Endodermal cell (in vitro differentiated cells): ENCODE measurements around the gene TOMM40. TPM values are rescaled to one million over a fixed set of nuclear protein-coding genes. Genes with fewer than 3 reads are reported as not detected.

Source experiments
- DNase-seq: peaks from one replicate; pipeline ENCODE4 v3.0.0-alpha.2; 2017
- H3K27ac ChIP-seq: 2 replicates; pipeline ENCODE4 v1.5.1; 2013; ENCODE audit warnings: mild to moderate bottlenecking, low read depth, low read length, moderate library complexity
- H3K27me3 ChIP-seq: 2 replicates; pipeline ENCODE4 v1.6.1; 2013; ENCODE audit warnings: mild to moderate bottlenecking, low read length, moderate library complexity; ENCODE audit not compliant: insufficient read depth, control insufficient read depth, poor library complexity, severe bottlenecking
- H3K36me3 ChIP-seq: 2 replicates; pipeline ENCODE4 v1.7.0; 2013; ENCODE audit warnings: mild to moderate bottlenecking, low read length, moderate library complexity; ENCODE audit not compliant: control insufficient read depth, insufficient read depth
- H3K4me1 ChIP-seq: one replicate; pipeline ENCODE4 v1.7.0; 2013; ENCODE audit warnings: low read length; ENCODE audit not compliant: control insufficient read depth, insufficient read depth
- H3K4me3 ChIP-seq: 2 replicates; pipeline ENCODE4 v1.5.1; 2013; ENCODE audit warnings: mild to moderate bottlenecking, low read length, moderate library complexity
- H3K9ac ChIP-seq: 2 replicates; pipeline ENCODE4 v1.6.1; 2013; ENCODE audit warnings: mild to moderate bottlenecking, low read length, moderate library complexity; ENCODE audit not compliant: poor library complexity, severe bottlenecking; ENCODE audit errors: extremely low read depth
- H3K9me3 ChIP-seq: 2 replicates; pipeline ENCODE4 v1.6.1; 2013; ENCODE audit warnings: mild to moderate bottlenecking, low read length, moderate library complexity; ENCODE audit not compliant: control insufficient read depth
- H3K27ac Mint-ChIP-seq: 2 replicates; pipeline ENCODE4 v1.8.0; 2020; ENCODE audit warnings: mixed read lengths
- H3K27me3 Mint-ChIP-seq: 2 replicates; pipeline ENCODE4 v1.8.0; 2021; ENCODE audit warnings: mild to moderate bottlenecking, mixed read lengths; ENCODE audit not compliant: insufficient read depth
- H3K36me3 Mint-ChIP-seq: 2 replicates; pipeline ENCODE4 v1.8.0; 2020; ENCODE audit warnings: low read depth, mixed read lengths
- H3K4me1 Mint-ChIP-seq: 2 replicates; pipeline ENCODE4 v1.8.0; 2020; ENCODE audit warnings: mixed read lengths
- H3K4me3 Mint-ChIP-seq: 2 replicates; pipeline ENCODE4 v1.8.0; 2020; ENCODE audit warnings: mild to moderate bottlenecking, moderate library complexity, mixed read lengths
- H3K9me3 Mint-ChIP-seq: 2 replicates; pipeline ENCODE4 v1.8.0; 2020; ENCODE audit warnings: mild to moderate bottlenecking, mixed read lengths
- WGBS, 2 experiments: methylation state at CpG; one replicate each; pipeline versions ENCODE4 v1.1.5 to v1.1.7; 2013; ENCODE audit warnings: missing lambda C conversion rate in 2 of 2, mixed read lengths in 1 of 2; ENCODE audit not compliant: insufficient coverage in 1 of 2, insufficient read length in 1 of 2; 5-methylcytosine and 5-hydroxymethylcytosine counted together
- total RNA-seq, 2 donors: library from RNA; stranded (reverse); fragmentation: NEBNext Ultra II Directional in 1 of 2; extraction: Animal tissue kit (Norgen Biotek cat#: 25700) in 1 of 2; gene quantifications; 2 replicates in 1 of 2; 3 replicates in 1 of 2; pipeline ENCODE4 v1.2.1, GENCODE V29; 2021
- TF ChIP-seq, protein P1 (sequence below): fragments of 200-600 bp; sonication (generic); conservative IDR thresholded peaks from 2 replicates; pipeline ENCODE4 v1.5.0; 2021; ENCODE audit warnings: antibody characterized with exemption, mild to moderate bottlenecking

Gene TOMM40
- total RNA-seq, 2 donors from 2014 or later, result 88.1 to 93.8 TPM

- Mint-ChIP-seq H3K9me3 (no peaks in the 10 kb centered on the region), H3K27me3 (no peaks in the 10 kb centered on the region), H3K27ac (peak overlapping the region; percentile 96), H3K36me3 (peaks cover 65% of the 10 kb centered on the region), H3K4me1 (peaks cover 11% of the 10 kb centered on the region), H3K4me3 (peak overlapping the region; percentile 79)
- Histone ChIP-seq H3K27ac (peak overlapping the region; percentile 90), H3K9me3 (no peaks in the 10 kb centered on the region), H3K27me3 (no peaks in the 10 kb centered on the region), H3K9ac (peak overlapping the region; percentile 55), H3K4me3 (peak overlapping the region; percentile 85), H3K36me3 (peaks cover 65% of the 10 kb centered on the region), H3K4me1 (no peaks in the 10 kb centered on the region)
- WGBS, 2 experiments, result 0% methylated on average over 29 to 40 of the region's 40 CpGs
- peak; percentile 100 for DNase-seq
- TF ChIP-seq, protein P1, sequence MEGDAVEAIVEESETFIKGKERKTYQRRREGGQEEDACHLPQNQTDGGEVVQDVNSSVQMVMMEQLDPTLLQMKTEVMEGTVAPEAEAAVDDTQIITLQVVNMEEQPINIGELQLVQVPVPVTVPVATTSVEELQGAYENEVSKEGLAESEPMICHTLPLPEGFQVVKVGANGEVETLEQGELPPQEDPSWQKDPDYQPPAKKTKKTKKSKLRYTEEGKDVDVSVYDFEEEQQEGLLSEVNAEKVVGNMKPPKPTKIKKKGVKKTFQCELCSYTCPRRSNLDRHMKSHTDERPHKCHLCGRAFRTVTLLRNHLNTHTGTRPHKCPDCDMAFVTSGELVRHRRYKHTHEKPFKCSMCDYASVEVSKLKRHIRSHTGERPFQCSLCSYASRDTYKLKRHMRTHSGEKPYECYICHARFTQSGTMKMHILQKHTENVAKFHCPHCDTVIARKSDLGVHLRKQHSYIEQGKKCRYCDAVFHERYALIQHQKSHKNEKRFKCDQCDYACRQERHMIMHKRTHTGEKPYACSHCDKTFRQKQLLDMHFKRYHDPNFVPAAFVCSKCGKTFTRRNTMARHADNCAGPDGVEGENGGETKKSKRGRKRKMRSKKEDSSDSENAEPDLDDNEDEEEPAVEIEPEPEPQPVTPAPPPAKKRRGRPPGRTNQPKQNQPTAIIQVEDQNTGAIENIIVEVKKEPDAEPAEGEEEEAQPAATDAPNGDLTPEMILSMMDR, result no peak
These were observed 563 bp upstream of the TOMM40 start for GRCh38 chr19:44890366-44891015.

- Histone ChIP-seq H3K4me3 (peak overlapping the region; percentile 99), H3K9ac (no peak overlapping the region), H3K27ac (no peak overlapping the region), H3K27me3 (no peaks in the 10 kb centered on the region), H3K4me1 (no peaks in the 10 kb centered on the region), H3K36me3 (peaks cover 63% of the 10 kb centered on the region), H3K9me3 (no peaks in the 10 kb centered on the region)
- Mint-ChIP-seq H3K4me3 (peak overlapping the region; percentile 79), H3K27ac (peak overlapping the region; percentile 88), H3K9me3 (no peaks in the 10 kb centered on the region), H3K27me3 (no peaks in the 10 kb centered on the region), H3K4me1 (peaks cover 11% of the 10 kb centered on the region), H3K36me3 (peaks cover 64% of the 10 kb centered on the region)
- DNase-seq, result no peak
- TF ChIP-seq, protein P1, result no peak
- 96 to 98% methylated on average over 5 to 7 of the region's 7 CpGs for WGBS, 2 experiments
These were observed 1.9 kb downstream of the TOMM40 start for GRCh38 chr19:44892932-44893331.

GRCh38 chr19:44893332-44894051, 2.4 kb downstream of the TOMM40 start:
- DNase-seq, result no peak
- no peaks in the 10 kb centered on the region for H3K9me3 ChIP-seq
- H3K4me1 ChIP-seq, result no peaks in the 10 kb centered on the region
- H3K36me3 ChIP-seq, result peaks cover 61% of the 10 kb centered on the region
- Mint-ChIP-seq H3K4me1 (peaks cover 11% of the 10 kb centered on the region), H3K27me3 (no peaks in the 10 kb centered on the region), H3K4me3 (peak overlapping the region; percentile 79), H3K36me3 (peaks cover 62% of the 10 kb centered on the region), H3K27ac (peak overlapping the region; percentile 88), H3K9me3 (no peaks in the 10 kb centered on the region)
- WGBS, 2 experiments, result 92 to 100% methylated on average over 4 to 18 of the region's 18 CpGs
- no peaks in the 10 kb centered on the region for H3K27me3 ChIP-seq
- no peak overlapping the region for H3K4me3 ChIP-seq
- no peak overlapping the region for H3K9ac ChIP-seq
- no peak overlapping the region for H3K27ac ChIP-seq
- TF ChIP-seq, protein P1, result no peak
